Measurements from ENCODE around the gene ENOX1.
A peak's percentile ranks its signal among the peaks of the same experiment; 100 is the strongest.

The ENOX1 gene

DNA sequence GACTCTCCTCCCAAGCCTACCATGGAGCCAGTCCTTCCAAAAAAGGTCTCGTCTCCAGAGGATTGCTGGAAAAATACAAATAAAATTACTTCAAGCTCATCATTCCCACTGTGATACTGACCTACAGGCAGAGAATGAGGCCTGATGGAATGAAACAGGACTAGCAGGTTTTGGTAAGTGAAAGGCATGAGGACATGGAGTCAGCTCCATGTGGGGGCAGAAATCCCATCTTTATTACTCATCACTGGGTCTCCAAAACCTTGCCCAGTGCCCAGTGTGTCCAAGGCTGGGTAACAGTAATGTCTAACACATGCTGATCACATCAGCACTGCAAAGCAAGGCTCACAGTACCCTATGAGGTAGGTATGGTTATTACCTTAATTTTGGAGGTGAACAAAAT lies 528.0 kb downstream of the ENOX1 start:
- Mint-ChIP-seq H3K4me1 (no peaks in the 10 kb centered on the region), H3K9me3 (peaks cover 4% of the 10 kb centered on the region), H3K27me3 (no peaks in the 10 kb centered on the region), H3K36me3 (no peaks in the 10 kb centered on the region), H3K27ac (no peak overlapping the region), H3K4me3 (no peak overlapping the region)
- no peak for ATAC-seq

DNA sequence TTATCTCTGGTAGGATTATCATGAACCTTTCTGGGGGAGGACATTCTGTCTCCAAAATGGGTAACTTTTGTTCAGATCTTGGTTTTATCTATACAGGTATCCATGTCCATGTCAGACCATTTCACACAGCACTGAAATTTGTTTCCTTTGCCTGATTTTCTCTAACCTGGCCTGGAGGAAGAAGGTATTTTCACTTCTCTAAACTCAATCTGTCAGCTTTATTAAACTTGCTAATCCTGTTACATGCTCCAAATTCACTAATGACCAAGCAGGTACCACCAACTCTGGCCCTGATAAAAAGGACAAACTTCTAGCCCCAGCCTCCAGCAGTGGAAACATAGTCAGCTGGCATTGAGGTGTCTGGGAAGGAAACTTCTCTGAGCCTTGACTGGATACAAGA lies 529.0 kb downstream of the ENOX1 start:
- H3K27ac Mint-ChIP-seq: no peak overlapping the region
- peaks cover 9% of the 10 kb centered on the region for H3K27me3 Mint-ChIP-seq
- no peaks in the 10 kb centered on the region for H3K4me1 Mint-ChIP-seq
- no peaks in the 10 kb centered on the region for H3K36me3 Mint-ChIP-seq
- no peak overlapping the region for H3K4me3 Mint-ChIP-seq
- H3K9me3 Mint-ChIP-seq: peaks cover 4% of the 10 kb centered on the region
- ATAC-seq: no peak

DNA sequence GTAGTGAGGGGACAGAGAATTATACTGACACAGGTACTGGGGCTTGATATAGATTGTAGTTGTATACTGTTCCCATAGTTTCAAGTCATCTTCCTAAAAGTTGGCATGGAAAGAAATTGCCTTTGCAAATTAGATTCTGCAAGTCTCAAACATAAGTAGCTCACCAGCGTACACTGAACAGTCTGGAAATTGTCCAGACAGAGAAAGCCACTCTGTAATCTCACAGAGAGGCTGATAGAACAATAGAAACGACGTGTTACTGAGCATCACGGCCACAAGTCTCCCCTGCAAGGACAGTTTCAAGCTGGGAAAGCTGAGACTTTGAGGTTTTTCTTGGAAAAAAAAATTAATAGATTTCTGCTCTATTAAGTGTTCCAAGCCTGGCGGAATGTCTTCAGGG lies 534.8 kb downstream of the ENOX1 start:
- Mint-ChIP-seq H3K4me3 (no peak overlapping the region), H3K27me3 (peaks cover 12% of the 10 kb centered on the region), H3K27ac (no peak overlapping the region), H3K9me3 (no peaks in the 10 kb centered on the region), H3K36me3 (no peaks in the 10 kb centered on the region), H3K4me1 (no peaks in the 10 kb centered on the region)
- ATAC-seq: no peak

DNA sequence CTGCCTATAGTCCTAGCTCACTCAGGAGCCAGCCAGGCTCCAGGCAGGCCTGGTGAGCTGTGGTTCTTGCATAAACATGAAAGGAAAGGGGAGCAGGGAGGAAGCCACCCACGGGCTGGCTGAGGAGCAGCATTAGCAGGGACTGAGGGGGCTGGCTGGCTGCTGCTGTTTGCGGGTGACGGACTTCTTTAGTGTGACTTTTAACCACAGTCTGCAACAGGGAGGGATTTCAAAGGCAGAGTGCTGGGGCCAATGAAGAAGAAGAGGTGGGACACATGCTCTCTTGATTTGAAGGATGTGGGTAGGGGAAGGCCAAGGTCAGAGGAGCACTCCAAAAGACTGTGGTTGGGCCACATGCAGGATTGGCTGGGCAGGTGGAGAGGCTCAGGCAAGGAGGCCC lies 540.4 kb downstream of the ENOX1 start:
- no peak for ATAC-seq
- Mint-ChIP-seq H3K4me1 (no peaks in the 10 kb centered on the region), H3K9me3 (no peaks in the 10 kb centered on the region), H3K36me3 (no peaks in the 10 kb centered on the region), H3K27me3 (peaks cover 37% of the 10 kb centered on the region), H3K4me3 (no peak overlapping the region), H3K27ac (no peak overlapping the region)

DNA sequence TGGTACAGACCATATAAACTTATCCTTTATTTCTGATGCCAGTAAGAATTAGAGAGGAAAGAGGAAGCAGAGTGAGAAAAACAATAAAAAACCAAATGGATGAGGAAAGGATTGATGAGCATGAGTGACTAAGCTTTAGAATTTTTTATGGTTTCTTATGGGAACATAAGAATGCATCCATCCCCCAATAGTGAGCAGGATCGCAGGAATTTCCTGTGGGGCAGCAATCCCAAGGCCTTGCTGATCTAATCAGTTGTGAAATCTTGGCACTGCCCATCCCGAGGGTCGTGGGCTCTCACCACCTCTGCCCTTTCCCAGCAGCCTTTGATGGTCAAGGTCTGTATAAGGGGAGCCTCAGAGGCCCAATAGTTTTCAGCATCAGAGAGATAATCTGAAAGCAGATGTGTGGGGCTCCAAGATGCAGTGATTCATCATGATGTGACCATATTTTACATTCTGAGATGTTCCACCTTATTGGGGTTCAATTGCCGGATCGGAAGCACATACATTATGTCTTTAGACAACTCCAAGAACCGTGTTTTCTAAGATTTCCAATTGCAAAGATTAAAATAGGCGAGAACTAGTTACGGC lies 541.3 kb downstream of the ENOX1 start:
- Mint-ChIP-seq H3K27ac (no peak overlapping the region), H3K36me3 (no peaks in the 10 kb centered on the region), H3K4me3 (no peak overlapping the region), H3K9me3 (no peaks in the 10 kb centered on the region), H3K4me1 (peaks cover 3% of the 10 kb centered on the region), H3K27me3 (peaks cover 37% of the 10 kb centered on the region)
- no peak for ATAC-seq

DNA sequence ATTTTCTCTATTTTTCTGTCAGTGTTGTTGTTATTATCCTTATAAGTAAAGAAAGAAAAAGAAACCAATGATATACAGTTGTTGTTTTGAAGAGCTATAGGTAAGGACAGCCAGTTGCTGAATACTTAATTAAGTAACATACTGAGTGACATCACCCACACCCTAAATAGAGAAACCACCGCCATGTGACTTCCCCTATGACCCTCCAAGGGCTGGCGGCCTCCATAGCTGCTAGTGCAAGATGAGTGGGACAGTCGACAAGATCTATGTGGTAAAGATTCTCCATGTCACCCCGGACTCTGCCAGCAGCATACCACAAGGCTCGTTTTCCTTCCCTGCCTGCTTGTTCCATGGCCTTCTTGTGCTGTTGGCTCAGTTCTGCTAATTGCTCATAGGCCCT lies 542.3 kb downstream of the ENOX1 start:
- Mint-ChIP-seq H3K4me3 (no peak overlapping the region), H3K27me3 (peaks cover 37% of the 10 kb centered on the region), H3K36me3 (no peaks in the 10 kb centered on the region), H3K9me3 (no peaks in the 10 kb centered on the region), H3K4me1 (peaks cover 8% of the 10 kb centered on the region), H3K27ac (no peak overlapping the region)
- no peak for ATAC-seq

DNA sequence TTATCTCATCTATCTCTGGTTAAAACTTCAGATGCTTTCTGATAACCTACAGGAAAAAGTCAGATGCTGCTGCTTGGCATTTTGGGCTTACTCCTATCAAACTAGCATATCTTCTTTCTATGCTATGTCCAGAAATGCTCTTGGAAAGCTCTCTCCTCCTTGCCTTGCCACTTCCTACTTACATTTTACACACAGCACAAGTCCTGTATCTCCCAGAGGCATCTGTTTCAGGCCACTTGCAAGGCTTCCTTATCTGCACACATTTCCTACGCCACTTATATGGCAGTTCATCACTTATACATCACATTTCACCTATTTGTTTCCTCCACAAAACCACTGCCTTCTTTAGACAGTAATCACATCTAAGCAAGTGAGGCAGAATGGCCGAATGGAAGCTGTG lies 543.1 kb downstream of the ENOX1 start:
- no peak overlapping the region for H3K4me3 Mint-ChIP-seq
- H3K27me3 Mint-ChIP-seq: peaks cover 37% of the 10 kb centered on the region
- no peaks in the 10 kb centered on the region for H3K9me3 Mint-ChIP-seq
- H3K4me1 Mint-ChIP-seq: peaks cover 8% of the 10 kb centered on the region
- no peak overlapping the region for H3K27ac Mint-ChIP-seq
- no peaks in the 10 kb centered on the region for H3K36me3 Mint-ChIP-seq
- ATAC-seq: no peak

DNA sequence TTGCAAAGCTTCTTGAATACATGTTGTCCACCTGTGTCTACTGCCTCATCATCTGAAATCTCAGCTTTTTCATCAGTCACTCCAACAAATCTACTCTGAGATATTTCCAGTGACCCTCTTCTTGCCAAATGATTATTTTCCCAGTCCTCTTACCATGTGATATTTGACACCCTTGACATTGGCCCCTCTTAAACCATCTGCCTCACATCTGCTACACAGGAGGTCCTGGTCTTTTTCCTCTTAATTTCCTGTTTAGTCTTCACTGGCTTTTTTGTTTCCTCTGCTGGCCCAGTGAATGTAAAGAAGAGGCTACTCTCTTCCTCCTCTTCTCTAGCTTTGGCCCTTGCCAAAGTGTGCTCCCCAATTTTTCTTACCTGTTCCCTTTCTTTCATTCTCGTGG lies 544.7 kb downstream of the ENOX1 start:
- Mint-ChIP-seq H3K27me3 (peaks cover 37% of the 10 kb centered on the region), H3K4me1 (peaks cover 8% of the 10 kb centered on the region), H3K27ac (no peak overlapping the region), H3K36me3 (no peaks in the 10 kb centered on the region), H3K9me3 (no peaks in the 10 kb centered on the region), H3K4me3 (no peak overlapping the region)
- ATAC-seq: no peak

DNA sequence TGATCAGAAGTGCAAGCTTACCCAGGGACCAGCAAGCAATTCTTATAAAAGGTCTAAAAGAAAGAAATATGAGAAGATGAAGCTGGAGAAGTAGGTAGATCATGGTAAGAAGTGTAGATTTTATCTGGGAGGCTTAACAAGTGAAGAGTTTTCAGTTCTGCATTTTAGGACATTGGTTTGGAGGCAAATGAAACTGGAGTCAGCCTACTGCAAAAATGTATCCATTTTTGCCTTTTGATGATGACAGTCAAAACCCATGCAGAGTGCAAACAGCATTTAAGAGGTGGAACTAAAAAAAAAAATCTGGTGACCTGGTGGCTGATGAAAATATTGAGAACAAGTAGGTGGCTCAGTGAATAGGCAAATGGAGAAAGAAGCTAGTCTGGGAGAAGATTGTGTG lies 546.5 kb downstream of the ENOX1 start:
- ATAC-seq: peak; percentile 66
- Mint-ChIP-seq H3K9me3 (no peaks in the 10 kb centered on the region), H3K4me3 (no peak overlapping the region), H3K36me3 (no peaks in the 10 kb centered on the region), H3K4me1 (peaks cover 8% of the 10 kb centered on the region), H3K27ac (no peak overlapping the region), H3K27me3 (peaks cover 21% of the 10 kb centered on the region)

DNA sequence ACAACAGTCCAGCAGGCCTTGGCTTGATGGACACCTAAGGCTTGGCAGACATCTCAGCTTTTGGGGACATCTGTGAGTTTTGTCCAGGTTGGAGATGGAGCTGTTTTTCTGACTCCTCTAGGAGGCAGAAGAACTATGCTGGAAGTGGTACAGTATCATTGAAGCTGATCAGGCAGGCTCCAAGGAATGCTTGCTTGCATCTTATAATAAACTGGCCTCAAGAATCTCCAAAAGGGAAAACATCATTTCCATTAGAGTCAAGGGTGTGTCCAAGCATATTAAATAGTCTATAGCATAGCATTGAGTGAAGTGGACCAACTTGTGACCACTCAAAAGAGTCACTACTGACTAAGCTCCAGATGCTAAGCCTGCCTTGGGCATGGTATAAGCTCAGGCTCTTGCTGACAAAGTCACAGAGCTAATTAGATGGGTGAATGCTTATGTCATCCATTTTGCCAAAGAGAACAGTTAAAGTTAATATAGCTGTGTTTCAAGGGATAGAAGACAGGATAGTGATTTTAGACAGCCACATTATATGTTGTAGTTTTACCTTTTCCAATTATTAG lies 547.4 kb downstream of the ENOX1 start:
- no peak overlapping the region for H3K27ac Mint-ChIP-seq
- no peaks in the 10 kb centered on the region for H3K36me3 Mint-ChIP-seq
- H3K27me3 Mint-ChIP-seq: peaks cover 13% of the 10 kb centered on the region
- H3K4me3 Mint-ChIP-seq: no peak overlapping the region
- peaks cover 8% of the 10 kb centered on the region for H3K4me1 Mint-ChIP-seq
- H3K9me3 Mint-ChIP-seq: no peaks in the 10 kb centered on the region
- ATAC-seq: no peak

DNA sequence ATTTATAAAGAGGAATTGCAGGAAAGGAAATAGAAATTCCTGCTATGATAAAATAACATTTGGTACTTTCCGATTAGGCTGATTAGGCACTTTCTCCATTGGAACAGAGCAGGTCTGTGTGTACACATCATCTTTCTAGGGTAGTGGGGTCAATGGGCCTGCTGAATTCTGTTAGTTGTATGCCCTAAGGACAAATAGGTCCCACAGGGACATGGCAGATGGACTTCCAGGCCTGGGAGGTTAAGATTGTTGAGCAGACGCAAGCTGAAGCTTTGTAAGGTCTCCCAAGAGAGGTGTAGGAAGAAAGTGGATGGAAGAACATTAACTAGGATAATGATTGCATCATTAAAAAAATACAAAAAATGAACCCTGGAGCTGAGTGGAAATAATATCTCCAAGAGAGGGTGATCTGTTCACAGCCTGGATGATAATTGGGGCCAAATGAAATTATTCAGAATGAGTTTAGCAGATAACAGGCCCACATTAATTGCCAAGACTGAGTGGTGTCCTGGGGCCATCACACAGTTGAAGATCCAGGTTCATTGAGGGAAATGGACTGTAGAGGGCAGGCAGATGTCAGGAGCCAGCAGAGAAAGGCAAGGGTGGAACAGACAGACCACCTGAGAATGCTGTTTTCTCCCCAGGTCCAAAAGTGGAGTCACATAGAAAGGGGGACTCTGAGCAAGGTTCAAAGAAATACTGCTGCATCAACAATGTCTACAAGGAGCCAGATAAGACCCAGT lies 548.3 kb downstream of the ENOX1 start:
- Mint-ChIP-seq H3K36me3 (no peaks in the 10 kb centered on the region), H3K27me3 (peaks cover 6% of the 10 kb centered on the region)

DNA sequence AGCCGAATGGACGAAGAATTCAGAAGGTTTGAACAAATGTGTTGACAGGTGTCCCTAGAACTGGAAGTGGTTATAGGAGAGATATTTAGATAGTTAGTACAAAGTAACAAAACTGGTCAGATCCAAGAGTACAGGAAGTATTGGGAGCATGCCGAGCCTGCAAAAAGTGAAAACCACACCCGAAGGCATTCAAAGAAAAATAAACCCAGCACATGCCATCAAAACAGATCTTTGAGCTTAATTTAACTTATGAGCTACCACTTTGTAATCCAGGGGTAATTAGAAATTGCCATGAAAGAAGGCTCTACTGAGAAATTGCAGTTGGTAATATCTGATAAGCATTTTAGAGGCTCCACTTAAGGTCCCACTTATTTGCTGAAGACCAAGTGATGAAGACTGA lies 549.2 kb downstream of the ENOX1 start:
- Mint-ChIP-seq H3K4me3 (no peak overlapping the region), H3K36me3 (no peaks in the 10 kb centered on the region), H3K27ac (no peak overlapping the region), H3K27me3 (no peaks in the 10 kb centered on the region), H3K4me1 (peaks cover 8% of the 10 kb centered on the region), H3K9me3 (no peaks in the 10 kb centered on the region)
- no peak for ATAC-seq

More for the DNA sequence above, 548.3 kb downstream of the ENOX1 start:
- Mint-ChIP-seq H3K4me1 (peaks cover 8% of the 10 kb centered on the region), H3K9me3 (no peaks in the 10 kb centered on the region), H3K4me3 (no peak overlapping the region), H3K27ac (no peak overlapping the region)
- no peak for ATAC-seq

DNA sequence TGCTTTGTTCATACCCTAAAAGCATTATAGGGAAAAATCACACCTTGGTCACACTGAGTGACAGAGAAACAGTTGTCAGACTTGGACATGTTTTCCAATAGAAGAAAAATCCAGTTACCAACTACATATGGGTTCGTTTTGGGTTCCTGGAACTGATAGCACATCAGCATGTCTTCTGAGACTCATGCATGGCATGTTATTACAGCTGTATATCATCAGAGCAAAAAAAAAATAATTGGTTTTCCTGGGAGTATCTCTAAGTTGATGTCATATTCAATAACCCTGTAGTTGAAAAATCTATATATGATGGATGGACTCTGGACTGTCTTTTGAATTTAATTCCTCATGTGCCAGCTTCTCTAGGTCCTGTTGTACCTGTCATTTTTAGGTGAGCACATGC lies 551.7 kb downstream of the ENOX1 start:
- Mint-ChIP-seq H3K36me3 (no peaks in the 10 kb centered on the region), H3K27me3 (peaks cover 4% of the 10 kb centered on the region), H3K9me3 (no peaks in the 10 kb centered on the region), H3K4me1 (peaks cover 1% of the 10 kb centered on the region), H3K4me3 (no peak overlapping the region), H3K27ac (no peak overlapping the region)
- no peak for ATAC-seq

DNA sequence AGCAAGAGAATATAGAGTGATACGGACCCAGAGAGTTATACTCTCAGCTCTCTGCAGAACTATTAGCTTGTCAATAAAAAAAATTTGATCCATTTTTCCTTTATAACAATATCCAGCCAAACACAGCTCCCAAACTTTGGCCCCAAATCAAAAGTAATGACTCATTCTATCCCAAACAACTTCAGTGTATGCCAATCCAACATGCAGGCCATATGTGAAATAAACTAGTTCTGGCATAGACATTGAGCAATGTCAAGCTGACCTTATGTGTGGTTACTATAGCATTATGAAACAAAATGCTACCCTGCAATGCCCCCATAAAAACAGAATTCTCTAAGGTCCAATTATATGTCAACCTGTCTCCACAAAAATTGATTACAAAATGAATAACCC lies 553.9 kb downstream of the ENOX1 start:
- H3K27me3 Mint-ChIP-seq: peaks cover 17% of the 10 kb centered on the region
- no peaks in the 10 kb centered on the region for H3K36me3 Mint-ChIP-seq
- H3K4me3 Mint-ChIP-seq: no peak overlapping the region
- ATAC-seq: no peak
- H3K27ac Mint-ChIP-seq: no peak overlapping the region
- no peaks in the 10 kb centered on the region for H3K9me3 Mint-ChIP-seq
- H3K4me1 Mint-ChIP-seq: no peaks in the 10 kb centered on the region

DNA sequence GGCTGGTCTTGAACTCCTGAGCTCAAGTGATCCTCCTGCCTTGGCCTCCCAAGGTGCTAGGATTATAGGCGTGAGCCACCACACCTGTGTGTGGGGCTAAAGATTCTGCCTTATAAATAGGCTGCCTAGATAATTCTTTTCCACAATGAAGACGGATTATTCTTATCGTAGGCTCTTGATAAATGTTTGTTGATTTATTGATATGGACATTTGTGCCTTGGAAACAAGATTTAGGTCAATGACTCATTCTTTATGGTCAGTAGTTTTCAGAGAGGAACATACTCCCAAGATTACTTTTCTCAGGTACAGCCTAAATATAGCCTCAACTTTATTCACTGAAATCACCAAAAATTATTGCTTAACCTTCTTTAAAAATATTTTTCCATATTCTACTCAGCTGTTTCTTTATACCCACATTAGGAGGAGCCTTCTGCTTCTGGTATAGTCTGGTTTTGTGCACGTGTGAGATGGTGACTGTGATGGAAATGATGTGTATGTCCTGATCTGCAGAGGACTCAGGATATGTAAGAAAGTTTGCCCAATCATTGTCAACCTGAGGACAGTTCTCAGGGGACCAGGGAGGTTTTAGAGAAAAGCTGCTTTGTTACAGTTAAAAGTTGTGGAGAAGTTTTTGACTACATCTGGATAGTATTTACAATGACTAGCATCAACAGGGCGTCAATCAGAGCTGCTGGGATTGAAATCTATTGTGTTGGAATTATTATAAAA lies 554.5 kb downstream of the ENOX1 start:
- Mint-ChIP-seq H3K4me3 (no peak overlapping the region), H3K27ac (no peak overlapping the region), H3K27me3 (peaks cover 17% of the 10 kb centered on the region), H3K36me3 (no peaks in the 10 kb centered on the region), H3K4me1 (no peaks in the 10 kb centered on the region), H3K9me3 (no peaks in the 10 kb centered on the region)
- no peak for ATAC-seq

DNA sequence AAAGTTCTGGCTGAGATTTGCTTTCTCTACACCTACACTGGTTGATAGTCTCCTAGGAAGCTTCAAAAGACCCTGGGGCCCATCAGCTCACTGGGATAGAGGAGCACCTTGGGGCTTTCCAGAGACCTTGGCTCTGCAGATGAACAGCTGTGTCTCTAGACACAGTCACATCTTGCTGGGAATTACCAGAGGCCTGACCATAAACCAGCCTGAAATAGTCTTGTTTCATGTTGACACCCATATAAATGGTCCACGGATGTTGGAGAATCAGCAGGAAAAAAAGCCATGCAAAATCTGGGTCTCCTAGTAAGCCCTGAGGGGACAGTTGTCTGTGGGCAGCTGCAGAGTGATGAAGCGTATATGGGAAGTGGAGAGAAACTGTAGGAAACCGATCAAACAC lies 555.8 kb downstream of the ENOX1 start:
- ATAC-seq: no peak
- Mint-ChIP-seq H3K4me1 (no peaks in the 10 kb centered on the region), H3K27ac (no peak overlapping the region), H3K27me3 (peaks cover 25% of the 10 kb centered on the region), H3K36me3 (no peaks in the 10 kb centered on the region), H3K9me3 (no peaks in the 10 kb centered on the region), H3K4me3 (no peak overlapping the region)
